HG02610 (cell line): ENCODE results near the gene CFAP73.
"Not testable (repeated sequence)": the region's sequence is repeated elsewhere in the genome, so short reads cannot be mapped to it uniquely, and the experiment has no call there.

Source experiments
- ATAC-seq: cut with Tn5 transposase; IDR thresholded peaks from one replicate; pipeline ENCODE4 v1.9.1; 2021; ENCODE audit warnings: mild to moderate bottlenecking, moderate library complexity; ENCODE audit not compliant: unreplicated experiment

The CFAP73 gene

DNA sequence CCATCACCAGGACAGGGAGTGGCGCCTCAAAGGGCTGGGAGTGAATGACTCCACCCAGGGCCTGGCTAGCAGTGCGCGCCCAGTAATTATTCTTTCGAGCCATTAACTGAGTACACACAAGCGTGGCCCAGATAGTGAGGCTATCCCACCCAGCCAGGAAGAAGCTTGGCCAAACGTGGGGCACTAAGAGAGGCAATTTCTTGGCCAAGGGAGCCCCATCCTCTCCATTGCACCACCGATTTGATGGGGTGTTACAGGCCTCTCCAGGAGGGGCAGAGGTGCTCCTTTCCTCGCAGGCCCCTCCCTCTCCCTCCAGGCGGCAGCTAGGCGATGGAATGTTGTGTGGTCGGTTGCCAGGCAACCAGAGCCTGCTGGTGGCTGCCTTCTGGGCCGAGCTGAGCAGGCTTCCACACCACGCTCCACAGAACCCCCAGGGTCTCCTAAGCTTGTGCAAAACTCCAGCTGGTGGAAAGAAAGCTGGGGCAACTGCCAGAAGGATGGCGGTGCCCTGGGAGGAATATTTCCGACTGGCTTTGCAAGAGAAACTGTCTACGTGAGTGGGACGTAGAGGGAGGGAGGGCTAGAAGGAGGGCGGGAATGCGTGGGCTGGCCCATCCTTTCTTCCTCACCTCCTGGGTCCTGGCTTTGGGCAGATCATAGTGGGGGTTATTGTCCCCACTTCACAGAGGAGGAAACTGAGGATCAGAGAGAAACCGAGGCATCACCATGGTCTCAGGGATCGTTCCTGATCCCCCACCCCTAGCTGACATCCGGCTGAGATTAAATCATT, at the start of gene CFAP73:
TSS of gene CFAP73 (plus strand) at position 364 of the 790 bp plus-strand sequence. CDS start at position 498, 134 bp downstream.
- ATAC-seq, result no peak

DNA sequence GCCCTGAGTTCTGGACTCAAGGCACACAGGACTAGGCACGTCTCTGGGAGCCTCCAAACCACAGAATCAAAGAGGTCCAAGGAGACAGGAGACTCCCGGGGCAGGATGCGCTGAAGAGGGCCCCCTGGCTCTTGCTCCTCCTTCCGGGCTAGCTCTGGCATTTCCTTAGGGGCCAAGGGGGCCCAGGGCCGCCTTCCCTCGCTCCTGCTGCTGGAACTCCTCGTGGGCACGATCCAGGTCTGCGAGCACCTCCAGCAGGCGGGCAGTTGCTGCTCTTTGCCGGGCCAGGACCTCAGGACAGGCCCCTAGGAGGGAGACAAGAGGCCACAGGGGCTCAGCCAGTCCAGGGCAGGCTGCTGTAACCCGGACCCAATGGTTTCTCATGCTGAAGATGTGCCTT, 49.8 kb upstream of the CFAP73 start:
- ATAC-seq, result no peak

GRCh38 chr12:113101751-113102150, 47.8 kb upstream of the CFAP73 start:
- no peak for ATAC-seq

- no peak for ATAC-seq
Observed at GRCh38 chr12:113102811-113103210, 46.7 kb upstream of the CFAP73 start.

- ATAC-seq, result no peak
Observed at GRCh38 chr12:113103756-113104450, 45.6 kb upstream of the CFAP73 start.

DNA sequence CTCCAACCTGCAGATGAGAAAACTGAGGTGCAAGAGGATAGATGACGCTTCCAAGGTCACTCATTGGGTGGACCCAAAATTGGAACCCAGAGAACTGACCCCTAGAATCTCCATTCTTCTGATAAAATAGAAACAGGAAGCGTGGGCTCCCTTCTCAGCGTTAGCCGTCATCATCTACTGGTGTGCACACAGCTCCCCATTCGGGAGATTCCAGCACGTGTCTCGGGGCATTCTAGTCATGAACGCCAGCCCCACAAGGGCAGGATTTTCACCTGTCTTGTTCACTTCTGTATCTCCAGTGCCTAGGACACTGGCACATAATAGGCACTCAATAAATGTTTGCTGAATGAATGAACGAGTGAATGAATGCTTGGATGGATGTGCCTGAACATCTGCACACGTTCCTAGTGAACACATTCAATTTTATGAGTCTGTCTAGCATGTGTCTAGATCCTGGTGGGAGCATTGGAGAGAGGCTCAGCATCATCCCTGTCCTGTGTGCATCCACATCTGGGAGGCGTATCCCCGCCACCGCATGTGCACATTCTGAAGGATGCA, 44.5 kb upstream of the CFAP73 start:
- ATAC-seq, result no peak

- ATAC-seq, result no peak
Observed at GRCh38 chr12:113105606-113106271, 43.8 kb upstream of the CFAP73 start.

DNA sequence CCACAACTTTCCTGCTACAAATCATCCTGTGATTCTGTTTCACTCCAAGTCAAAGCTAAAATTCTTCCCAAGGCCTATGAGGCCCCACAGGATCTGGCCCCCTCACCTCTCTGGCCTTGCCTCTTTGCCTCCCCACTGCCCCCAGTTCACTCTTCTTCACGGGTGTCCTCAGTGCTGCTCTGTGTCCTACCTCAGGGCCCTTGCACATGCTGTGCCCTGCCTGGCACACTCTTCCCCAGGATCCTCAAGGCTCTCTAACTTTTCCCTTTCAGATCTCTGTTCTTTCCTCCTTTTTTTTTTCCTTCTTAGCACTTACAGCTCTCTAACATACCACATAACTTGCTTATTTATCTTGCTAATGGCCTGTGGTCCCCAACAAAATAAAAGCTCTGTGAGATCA, 43.2 kb upstream of the CFAP73 start:
- ATAC-seq, result no peak

DNA sequence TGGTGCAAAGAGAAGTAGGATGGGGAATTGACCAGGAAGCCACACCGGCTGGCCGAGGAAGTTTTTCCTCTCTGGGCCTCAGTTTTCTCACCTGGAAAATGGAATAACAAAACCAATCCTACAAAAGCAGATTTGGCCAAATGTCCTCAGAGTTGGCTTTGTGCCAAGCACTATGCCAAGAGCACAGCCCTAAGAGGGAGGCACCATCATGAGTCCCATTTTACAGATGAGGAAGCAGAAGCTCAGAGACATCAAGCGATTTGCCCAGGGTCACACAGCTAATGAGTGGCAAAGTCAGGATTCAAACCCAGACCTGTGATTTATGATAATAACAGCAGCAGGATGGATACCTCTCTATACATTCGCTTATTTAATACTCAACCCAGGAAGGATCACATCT, 41.2 kb upstream of the CFAP73 start:
- ATAC-seq, result no peak

DNA sequence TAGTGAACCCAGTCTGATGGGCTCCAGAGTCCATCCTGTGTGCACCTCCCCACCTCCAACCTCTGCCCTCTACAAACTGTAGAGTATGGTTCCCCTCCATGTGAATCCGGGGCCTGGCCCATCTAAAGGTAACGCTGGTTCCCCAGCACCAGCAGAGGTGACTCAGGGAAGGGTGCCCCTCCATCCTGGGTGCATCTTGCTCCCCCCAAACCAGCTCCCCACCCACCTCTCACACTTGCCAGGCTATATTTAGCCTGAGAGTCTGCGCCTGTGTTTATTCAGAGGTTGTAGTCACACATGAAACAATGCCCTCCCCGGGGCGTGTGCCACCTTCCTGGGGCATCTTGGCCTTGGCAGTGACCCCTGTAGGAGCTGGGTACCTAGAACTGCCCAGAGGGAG, 40.2 kb upstream of the CFAP73 start:
- no peak for ATAC-seq

- no peak for ATAC-seq
Observed at GRCh38 chr12:113109872-113110599, 39.5 kb upstream of the CFAP73 start.

DNA sequence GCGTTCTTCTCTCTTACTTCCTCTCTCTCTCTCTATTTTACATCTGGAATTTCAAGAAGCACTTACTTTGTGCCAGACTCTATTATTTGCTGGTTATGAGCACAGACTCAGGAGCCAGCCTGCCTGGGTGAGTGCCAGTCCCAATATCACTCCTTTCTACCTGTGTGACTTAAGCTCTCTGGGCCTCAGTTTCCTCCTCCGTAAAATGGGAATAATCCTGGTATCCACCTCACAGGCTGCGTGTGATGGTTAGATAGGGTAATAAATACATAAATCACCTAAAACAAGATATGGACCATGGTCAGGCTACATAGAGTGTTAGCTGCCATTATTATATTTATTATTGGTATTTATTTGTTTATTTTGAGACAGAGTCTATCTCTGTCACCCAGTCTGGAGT, 38.3 kb upstream of the CFAP73 start:
- no peak for ATAC-seq

DNA sequence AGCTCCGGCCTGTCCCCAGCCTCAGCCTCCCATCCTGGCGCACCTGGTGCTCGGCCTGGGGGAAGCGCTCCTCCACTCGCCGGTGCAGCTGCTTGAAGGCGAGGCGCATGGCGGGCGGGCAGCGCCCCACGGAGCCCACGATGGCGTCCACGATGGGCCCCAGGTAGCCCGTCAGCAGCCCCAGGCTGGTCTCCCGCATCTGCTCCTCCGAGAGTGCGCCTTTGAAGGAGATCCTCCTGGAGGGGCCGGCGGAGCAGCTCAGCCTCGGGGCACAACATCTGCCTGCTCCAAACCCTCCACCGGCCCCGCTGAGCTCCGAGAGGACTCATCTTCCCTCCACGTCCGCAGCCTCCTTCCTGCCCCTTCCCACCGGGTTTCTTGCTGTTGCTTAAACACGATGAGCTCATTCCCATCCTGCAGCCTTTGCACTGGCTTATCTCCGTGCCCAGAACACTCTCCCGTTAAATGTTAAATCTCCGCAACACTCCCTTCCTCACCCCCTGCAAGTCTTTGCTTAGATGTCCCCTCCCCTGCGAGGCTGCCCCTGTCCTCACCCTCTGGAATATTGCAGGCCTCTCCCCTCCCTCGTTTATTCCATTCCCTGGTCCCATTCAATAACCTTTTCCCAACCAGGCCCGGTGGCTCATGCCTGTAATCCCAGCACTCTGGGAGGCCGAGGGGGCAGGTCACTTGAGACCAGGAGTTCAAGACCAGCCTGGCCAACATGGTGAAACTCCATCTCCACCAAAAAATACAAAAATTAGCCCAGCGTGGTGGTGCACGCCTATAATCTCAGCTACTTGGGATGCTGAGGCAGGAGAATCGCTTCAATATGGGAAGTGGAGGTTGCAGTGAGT, 37.3 kb upstream of the CFAP73 start:
- no peak for ATAC-seq

- no peak for ATAC-seq
Observed at GRCh38 chr12:113113397-113113796, 36.1 kb upstream of the CFAP73 start.

- ATAC-seq, result no peak
Observed at GRCh38 chr12:113114447-113115178, 34.9 kb upstream of the CFAP73 start.

- no peak for ATAC-seq
Observed at GRCh38 chr12:113115455-113116126, 33.9 kb upstream of the CFAP73 start.

DNA sequence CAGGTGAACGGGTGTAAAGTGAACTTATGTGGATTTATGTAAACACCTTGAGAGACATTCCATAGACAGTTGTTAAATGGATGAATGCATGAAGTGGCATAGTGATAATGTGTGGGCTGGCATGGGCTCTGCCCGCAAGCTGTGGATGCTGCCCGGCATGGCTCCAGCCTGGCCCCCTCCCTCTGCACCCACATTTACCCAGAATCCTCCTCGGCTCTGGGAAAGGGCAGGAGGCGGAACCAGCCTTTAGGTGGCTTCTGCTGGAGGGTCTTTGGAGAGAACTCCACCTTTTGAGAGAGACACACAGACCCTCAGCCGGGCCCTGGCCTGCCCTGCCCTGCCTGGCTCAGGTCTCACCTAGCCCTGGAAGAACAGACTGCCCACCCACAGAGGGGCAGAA, 32.6 kb upstream of the CFAP73 start:
- ATAC-seq, result no peak

- ATAC-seq, result not testable (repeated sequence)
Observed at GRCh38 chr12:113117684-113118083, 31.8 kb upstream of the CFAP73 start.

DNA sequence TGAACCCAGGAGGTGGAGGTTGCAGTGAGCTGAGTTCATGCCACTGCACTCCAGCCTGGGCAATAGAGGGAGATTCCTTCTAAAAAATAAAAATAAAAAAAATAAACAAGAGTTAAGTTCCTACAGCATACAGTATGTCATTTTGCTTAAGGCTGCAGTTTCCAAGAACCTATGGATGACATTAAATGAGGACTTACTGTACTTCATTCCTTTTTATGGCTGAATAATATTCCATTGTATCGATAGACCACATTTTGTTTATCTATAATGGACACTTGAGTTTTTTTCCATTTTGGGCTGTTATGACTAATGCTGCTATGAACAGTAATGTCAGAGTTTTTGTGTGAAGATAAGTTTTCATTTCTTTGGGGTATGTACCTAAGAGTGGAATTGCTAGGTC, 31.4 kb upstream of the CFAP73 start:
- ATAC-seq, result no peak
